SIG-M5 (cell line): ENCODE results near the gene VWA3A.
"Not testable (repeated sequence)": the region's sequence is repeated elsewhere in the genome, so short reads cannot be mapped to it uniquely, and the experiment has no call there.

Experiments used
- DNase-seq: peaks from one replicate; lab custom pipeline; 2025; lab: John Stamatoyannopoulos, UW

The VWA3A gene

DNA sequence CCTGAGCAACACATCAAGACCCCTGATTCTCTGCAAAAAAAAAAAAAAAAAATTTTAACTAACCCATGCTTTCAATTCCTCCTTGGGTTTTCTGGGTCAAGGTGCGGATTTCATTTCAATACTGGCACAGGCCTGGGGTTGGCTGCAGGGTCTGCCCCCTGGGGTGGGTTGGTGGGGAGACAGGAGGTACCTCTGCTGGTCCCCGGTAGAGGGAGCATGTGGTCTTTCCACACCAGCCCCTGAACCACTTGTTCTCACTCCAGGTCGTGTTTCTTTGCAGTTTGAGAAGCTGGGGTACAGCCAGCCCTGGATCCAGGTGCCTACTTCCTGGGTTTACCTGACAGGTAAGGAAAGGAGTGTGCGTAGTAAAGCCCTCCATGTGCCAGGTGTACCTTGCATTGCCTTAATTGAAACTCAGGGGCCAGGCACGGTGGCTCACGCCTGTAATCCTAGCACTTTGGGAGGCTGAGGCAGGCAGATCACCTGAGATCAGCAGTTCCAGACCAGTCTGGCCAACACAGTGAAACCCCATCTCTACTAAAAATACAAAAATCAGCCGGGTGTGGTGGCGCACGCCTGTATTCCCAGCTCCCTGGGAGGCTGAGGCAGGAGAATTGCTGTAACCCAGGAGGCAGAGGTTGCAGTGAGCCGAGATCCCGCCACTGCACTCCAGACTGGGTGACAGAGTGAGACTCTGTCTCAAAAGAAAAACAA lies 91.7 kb downstream of the VWA3A start:
- no peak for DNase-seq

- no peak for DNase-seq
Measured at GRCh38 chr16:22184615-22184968, 92.3 kb downstream of the VWA3A start.

DNA sequence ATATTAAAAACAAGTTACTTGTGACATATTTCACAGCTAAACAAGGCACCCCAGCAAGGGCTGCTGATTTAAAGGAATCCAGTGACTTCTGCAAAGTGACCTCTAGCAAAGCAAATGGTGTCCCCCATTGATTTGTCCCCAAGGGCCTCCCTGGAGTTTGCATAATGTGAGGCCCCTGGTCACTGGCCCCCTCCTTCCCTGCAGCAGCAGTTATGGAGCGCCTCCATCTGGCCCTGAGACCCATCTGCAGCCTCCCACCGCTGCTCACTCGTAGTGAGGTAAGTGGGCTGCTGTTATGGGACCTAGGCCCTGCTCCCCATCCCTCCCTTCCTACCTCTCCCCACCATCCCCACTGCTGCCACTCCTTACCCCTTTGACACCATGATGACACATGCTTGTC lies 94.2 kb downstream of the VWA3A start:
- DNase-seq, result no peak

GRCh38 chr16:22188267-22188594 lies 95.9 kb downstream of the VWA3A start:
- DNase-seq, result no peak

DNA sequence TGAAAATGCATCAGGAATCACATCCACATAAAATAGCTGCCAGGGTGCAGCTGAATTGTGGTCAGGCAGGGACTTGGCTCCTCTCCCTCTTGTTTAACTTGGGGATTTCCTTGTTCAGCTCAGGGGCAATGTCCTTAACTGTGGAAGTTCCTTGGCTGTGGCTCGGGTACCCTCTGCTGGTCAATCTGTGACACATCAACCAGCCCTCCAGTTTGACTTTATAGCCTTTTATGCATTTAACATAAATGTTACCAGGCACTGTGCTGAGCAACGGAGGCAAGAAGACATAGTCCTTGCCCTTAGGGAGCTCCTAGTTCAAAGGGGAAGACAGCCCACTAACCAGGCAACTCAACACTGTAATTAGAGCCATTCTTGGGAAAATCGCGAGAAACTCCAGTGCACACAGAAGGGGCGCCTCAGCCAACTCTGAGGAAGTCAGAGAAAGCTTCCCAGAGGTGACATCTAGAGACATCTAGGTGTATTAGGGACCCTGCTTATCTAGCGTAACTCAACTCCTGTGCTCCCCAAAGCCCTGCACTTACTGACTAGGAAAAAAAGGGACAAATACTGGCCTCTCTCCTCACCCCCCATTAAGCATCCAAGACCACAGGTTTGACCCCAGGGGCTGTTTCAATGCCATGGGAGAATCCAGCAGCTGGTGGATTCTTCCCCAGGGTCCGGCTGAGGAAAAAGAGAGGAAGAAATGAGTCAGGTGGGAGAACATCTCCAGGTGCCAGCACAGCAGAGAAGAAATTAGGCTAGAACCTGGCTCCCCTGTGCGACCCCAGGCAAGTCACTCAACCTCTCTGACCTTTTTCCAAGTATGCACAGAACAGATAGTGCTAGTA lies 96.5 kb downstream of the VWA3A start:
- DNase-seq, result no peak

GRCh38 chr16:22189473-22190080 lies 97.2 kb downstream of the VWA3A start:
- no peak for DNase-seq

GRCh38 chr16:22190081-22190775 lies 97.9 kb downstream of the VWA3A start:
- no peak for DNase-seq

DNA sequence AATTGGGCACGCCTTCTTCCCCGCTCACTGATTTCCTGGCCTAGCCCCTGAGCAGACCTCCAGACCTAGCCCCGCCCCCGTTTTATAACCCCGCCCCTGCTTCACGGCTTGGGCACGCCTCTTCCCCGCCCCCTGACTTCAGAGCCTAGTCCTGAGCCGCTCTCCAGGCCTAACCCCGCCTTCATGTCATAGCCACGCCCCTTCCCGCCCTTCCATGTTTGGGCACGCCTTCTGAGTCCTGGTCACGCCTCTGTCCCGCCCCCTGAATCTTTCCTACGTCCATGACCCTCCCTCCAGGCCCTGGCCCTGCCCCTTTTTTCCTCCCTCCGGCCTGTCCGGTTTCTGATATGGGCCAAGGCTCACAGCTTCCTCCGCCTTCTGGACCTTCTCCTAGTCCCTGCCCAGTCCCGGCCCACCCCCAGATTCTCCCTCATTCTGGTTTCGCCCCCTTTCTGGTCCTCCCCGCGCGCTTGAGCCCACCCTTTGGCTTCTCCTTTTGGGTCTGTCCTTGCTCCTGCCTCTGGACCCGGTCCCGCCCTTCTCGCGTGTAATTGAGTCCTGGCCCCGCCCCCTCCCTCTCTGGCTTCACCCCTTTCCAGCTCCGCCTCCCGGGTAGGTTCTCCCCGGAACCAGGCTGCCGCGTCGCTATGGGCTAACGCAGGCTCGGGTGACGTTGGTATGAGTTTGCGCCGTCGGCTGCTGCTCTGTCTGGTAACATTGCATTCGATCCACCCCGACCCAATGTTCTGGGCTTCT lies 98.6 kb downstream of the VWA3A start:
- peak; percentile 83 for DNase-seq

DNA sequence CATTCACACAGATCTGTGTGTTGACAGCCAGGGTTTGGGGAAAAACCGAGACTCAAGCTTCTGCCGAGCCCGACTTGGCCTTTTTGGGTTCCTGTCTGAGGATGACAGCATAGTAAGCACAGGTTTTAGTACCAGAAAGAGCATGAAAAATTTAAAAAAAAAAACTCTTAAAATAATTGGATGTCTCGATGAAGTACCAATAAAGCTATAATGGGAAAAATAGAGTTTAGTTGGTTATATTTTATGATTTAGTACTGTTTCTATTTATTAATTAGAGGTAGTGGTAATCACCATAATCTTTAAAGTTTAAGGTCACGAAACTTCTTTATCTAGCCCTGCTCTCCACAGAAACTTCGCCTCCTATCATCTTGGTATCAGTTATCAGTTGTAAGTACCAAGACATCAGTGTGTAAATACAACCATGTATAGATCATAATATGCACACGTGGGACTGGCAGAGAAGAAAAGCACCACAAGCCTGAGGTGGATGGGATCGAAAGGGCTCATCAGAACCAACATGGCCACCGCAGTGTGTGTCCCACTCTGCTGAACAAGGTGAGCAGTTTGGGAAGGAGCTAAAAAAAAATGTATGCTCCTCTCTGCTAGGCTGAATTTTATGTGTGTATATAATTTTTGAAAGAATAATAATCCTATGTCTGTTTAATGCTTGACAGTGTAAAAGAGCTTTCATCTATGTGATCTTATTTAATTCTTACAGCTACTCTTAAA lies 99.4 kb downstream of the VWA3A start:
- no peak for DNase-seq

- DNase-seq, result no peak
Measured at GRCh38 chr16:22192261-22193062, 100.1 kb downstream of the VWA3A start.

DNA sequence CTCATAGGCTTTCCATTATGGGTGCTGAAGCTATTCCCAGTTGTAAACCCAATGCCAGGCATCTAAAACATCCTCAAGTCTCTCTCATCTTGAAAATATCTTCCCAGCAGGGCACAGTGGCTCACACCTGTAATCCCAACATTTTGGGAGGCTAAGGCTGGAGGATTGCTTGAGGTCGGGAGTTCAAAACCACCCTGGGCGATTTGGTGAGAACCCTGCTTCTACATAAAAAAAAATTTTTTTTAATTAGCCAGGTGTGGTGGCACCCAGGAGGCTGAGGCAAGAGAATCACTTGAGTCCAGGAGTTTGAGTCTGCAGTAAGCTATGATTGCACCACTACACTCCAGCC lies 100.7 kb downstream of the VWA3A start:
- no peak for DNase-seq

- no peak for DNase-seq
Measured at GRCh38 chr16:22194707-22195444, 102.5 kb downstream of the VWA3A start.

GRCh38 chr16:22195445-22195694 lies 103.0 kb downstream of the VWA3A start:
- DNase-seq, result no peak

GRCh38 chr16:22195695-22196558 lies 103.6 kb downstream of the VWA3A start:
- peak; percentile 41 for DNase-seq

DNA sequence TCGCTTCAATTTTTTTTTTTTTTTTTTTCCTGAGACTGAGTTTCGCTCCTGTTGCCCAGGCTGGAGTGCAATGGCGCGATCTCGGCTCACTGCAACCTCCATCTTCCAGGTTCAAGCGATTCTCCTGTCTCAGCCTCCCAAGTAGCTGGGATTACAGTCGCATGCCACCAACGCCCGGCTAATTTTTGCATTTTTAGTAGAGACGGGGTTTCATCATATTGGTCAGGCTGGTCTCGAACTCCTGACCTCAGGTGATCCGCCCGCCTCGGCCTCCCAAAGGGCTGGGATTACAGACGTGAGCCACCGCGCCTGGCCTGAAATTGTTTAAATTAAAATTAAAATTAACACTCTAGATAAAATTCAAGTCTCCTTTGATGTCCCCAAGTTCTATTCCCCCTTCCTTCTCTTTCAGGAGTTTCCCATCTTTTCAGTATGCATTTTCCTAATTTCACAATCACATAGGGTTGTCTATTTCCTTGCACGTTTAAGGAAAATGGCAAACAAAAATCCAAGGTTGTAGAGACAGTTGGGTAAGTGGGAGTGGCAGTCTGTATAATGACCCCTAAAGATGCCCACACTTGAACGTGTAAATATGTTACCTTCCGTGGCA lies 104.3 kb downstream of the VWA3A start:
- DNase-seq, result not testable (repeated sequence)

GRCh38 chr16:22198547-22199293 lies 106.4 kb downstream of the VWA3A start:
- DNase-seq, result no peak

DNA sequence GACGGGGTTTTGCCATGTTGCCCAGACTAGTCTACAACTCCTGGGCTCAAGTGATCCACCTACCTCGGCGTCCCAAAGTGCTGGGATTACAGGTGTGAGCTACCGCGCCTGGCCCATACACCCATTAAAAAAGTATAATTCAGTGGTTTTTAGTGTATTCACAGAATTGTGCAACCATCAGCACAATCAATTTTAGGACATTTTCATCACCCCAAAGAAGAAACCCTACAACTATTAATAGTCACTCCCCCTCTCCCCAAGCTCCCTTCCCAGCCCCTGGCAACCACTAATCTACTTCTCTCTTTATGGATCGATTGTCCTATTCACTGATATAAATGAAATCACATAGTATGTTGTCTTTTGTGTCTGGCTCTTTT lies 109.9 kb downstream of the VWA3A start:
- DNase-seq, result no peak

- no peak for DNase-seq
Measured at GRCh38 chr16:22203091-22203490, 110.8 kb downstream of the VWA3A start.
